ENCODE data around the gene PATJ.

DNA sequence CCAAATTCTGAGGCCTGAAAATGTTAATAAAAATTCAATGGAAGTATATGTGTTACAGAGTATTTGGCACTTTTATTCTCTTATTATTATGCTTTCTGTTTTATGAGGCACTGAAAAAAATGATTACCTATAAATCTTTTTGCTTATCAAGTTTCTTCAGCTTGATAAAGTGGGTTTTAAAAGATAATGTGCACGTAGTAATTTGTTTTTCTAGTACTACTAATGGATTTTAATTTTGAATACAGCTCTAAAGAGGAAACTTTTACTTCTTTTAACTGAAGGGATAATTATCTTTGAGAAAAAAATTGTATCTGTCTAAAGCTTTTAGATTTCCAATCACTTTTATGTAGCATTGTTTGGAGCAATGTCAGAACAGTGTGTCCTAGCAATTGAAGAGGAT is 241.0 kb downstream of the PATJ start:
- TF ChIP-seq CTCF (IDR thresholded peaks at IDR 0.05) (no peak), POLR2AphosphoS5 (IDR thresholded peaks at IDR 0.05) (no peak)
